Gastroesophageal sphincter (tissue), 4 donors: ENCODE data around the gene NOS1AP. TPM values are rescaled to one million over a fixed set of nuclear protein-coding genes. Genes with fewer than 3 reads are reported as not detected.

Experiments
- ATAC-seq: fragments of 150-250 bp; one replicate; pipeline ENCODE4 v1.9.1; 2016; ENCODE audit warnings: mild to moderate bottlenecking, moderate library complexity
- H3K27ac ChIP-seq, 4 donors: fragments of 200-600 bp; sonication (generic) in 3 of 4; 1 replicate in 3 of 4; 2 replicates in 1 of 4; pipeline ENCODE4 v1.5.1; 2016 to 2019
- H3K27me3 ChIP-seq: fragments of 200-600 bp; sonication (generic); one replicate; pipeline ENCODE4 v1.5.1; 2019
- H3K36me3 ChIP-seq, 2 donors: fragments of 200-600 bp; sonication (generic); one replicate each; pipeline ENCODE4 v1.5.1; 2019; ENCODE audit warnings: control low read depth in 1 of 2
- H3K4me1 ChIP-seq, 3 donors: fragments of 200-600 bp; sonication (generic); 1 replicate in 2 of 3; 2 replicates in 1 of 3; pipeline ENCODE4 v1.5.1; 2016 to 2019; ENCODE audit warnings: control low read depth in 2 of 3
- H3K4me3 ChIP-seq, 2 donors: fragments of 200-600 bp; sonication (generic); one replicate each; pipeline ENCODE4 v1.5.1; 2019; ENCODE audit warnings: mild to moderate bottlenecking in 1 of 2, moderate library complexity in 1 of 2
- H3K9me3 ChIP-seq, 3 donors: fragments of 200-600 bp; sonication (generic); one replicate each; pipeline ENCODE4 v1.5.1; 2017 to 2019; ENCODE audit warnings: control low read depth in 2 of 3
- CTCF ChIP-seq, 4 experiments: fragments of 200-600 bp in 2 of 4; fragments of 450-650 bp in 2 of 4; sonication (generic) in 1 of 4; IDR thresholded peaks; one replicate each; pipeline ENCODE4 v1.5.1; 2017 to 2019; ENCODE audit warnings: antibody characterized with exemption in 4 of 4, mild to moderate bottlenecking in 2 of 4, moderate library complexity in 2 of 4
- EP300 ChIP-seq: sonication (generic); formaldehyde crosslinking; IDR thresholded peaks from one replicate; pipeline ENCODE4 v1.6.1; 2017; ENCODE audit warnings: antibody characterized with exemption, mild to moderate bottlenecking
- POLR2A ChIP-seq, 2 donors: fragments of 450-650 bp; IDR thresholded peaks; one replicate each; pipeline ENCODE4 v1.6.1; 2017; ENCODE audit warnings: antibody characterized with exemption in 2 of 2, mild to moderate bottlenecking in 2 of 2, moderate library complexity in 1 of 2
- POLR2AphosphoS5 ChIP-seq: sonication (generic); formaldehyde crosslinking; IDR thresholded peaks from one replicate; pipeline ENCODE4 v1.6.1; 2017; ENCODE audit warnings: antibody characterized with exemption
- whole genome bisulfite sequencing, 2 donors: methylation state at CpG; one replicate each; pipeline ENCODE4 v1.1.5; 2018; ENCODE audit warnings: low coverage in 1 of 2; 5-methylcytosine and 5-hydroxymethylcytosine counted together
- total RNA-seq, 4 donors: library from RNA; depleted of rRNA; stranded (reverse); fragments of >200 nt; gene quantifications; one replicate each; pipeline ENCODE4 v1.1.0, GENCODE V29; 2016

Gene NOS1AP
- total RNA-seq, 4 donors from 2014 or later = 3.5 to 7.8 (median 4.1) TPM

GRCh38 chr1:162083273-162083672 is 13.8 kb downstream of the NOS1AP start:
- H3K4me1 ChIP-seq = peaks cover 0 to 26% (median 0%) of the 10 kb centered on the region in 3 donors
- no peak for TF ChIP-seq POLR2A (IDR thresholded peaks at IDR 0.05)
- no peak for TF ChIP-seq EP300
- no peak for TF ChIP-seq POLR2AphosphoS5
- TF ChIP-seq CTCF (IDR thresholded peaks at IDR 0.05) = no peak
- no peak overlapping the region for H3K4me3 ChIP-seq
- H3K27ac ChIP-seq = no peak overlapping the region
- no peaks in the 10 kb centered on the region for H3K9me3 ChIP-seq
- no peaks in the 10 kb centered on the region for H3K27me3 ChIP-seq
- ATAC-seq = no peak
- no peaks in the 10 kb centered on the region for H3K36me3 ChIP-seq
- 96 to 100% methylated on average over 2 of the region's 2 CpGs for WGBS, 2 donors

- H3K27ac ChIP-seq = no peak overlapping the region
- no peaks in the 10 kb centered on the region for H3K36me3 ChIP-seq
- H3K4me1 ChIP-seq = peaks cover 0 to 6% (median 0%) of the 10 kb centered on the region in 3 donors
- no peak overlapping the region for H3K4me3 ChIP-seq
- TF ChIP-seq CTCF (IDR thresholded peaks at IDR 0.05) (no peak), POLR2A (IDR thresholded peaks at IDR 0.05) (no peak), POLR2AphosphoS5 (no peak), EP300 (no peak)
- no peak for ATAC-seq
- no peaks in the 10 kb centered on the region for H3K27me3 ChIP-seq
- WGBS, 2 donors = 82 to 100% methylated on average over 2 to 3 of the region's 3 CpGs
- no peaks in the 10 kb centered on the region for H3K9me3 ChIP-seq
Observed at GRCh38 chr1:162085991-162086390, 16.5 kb downstream of the NOS1AP start.

GRCh38 chr1:162087111-162087510 is 17.6 kb downstream of the NOS1AP start:
- Histone ChIP-seq H3K4me1 (peaks cover 0 to 4% (median 0%) of the 10 kb centered on the region in 3 donors), H3K9me3 (no peaks in the 10 kb centered on the region), H3K27ac (no peak overlapping the region), H3K36me3 (no peaks in the 10 kb centered on the region), H3K27me3 (no peaks in the 10 kb centered on the region), H3K4me3 (no peak overlapping the region)
- no peak for ATAC-seq
- TF ChIP-seq POLR2AphosphoS5 (no peak), EP300 (no peak), CTCF (IDR thresholded peaks at IDR 0.05) (no peak), POLR2A (IDR thresholded peaks at IDR 0.05) (no peak)
- WGBS, 2 donors = 71 to 100% methylated on average over 1 of the region's 1 CpG

- peaks cover 0 to 9% (median 0%) of the 10 kb centered on the region in 3 donors for H3K4me1 ChIP-seq
- H3K4me3 ChIP-seq = no peak overlapping the region
- WGBS, 2 donors = 94% methylated on average over 1 of the region's 1 CpG; no CpG with 5 or more reads in 1 of the 2 donors
- no peaks in the 10 kb centered on the region for H3K9me3 ChIP-seq
- no peak overlapping the region for H3K27ac ChIP-seq
- no peak for ATAC-seq
- TF ChIP-seq EP300 (no peak), POLR2A (IDR thresholded peaks at IDR 0.05) (no peak), POLR2AphosphoS5 (no peak)
- no peaks in the 10 kb centered on the region for H3K36me3 ChIP-seq
- H3K27me3 ChIP-seq = no peaks in the 10 kb centered on the region
Observed at GRCh38 chr1:162087574-162087973, 18.1 kb downstream of the NOS1AP start.

- H3K4me1 ChIP-seq = peaks cover 0 to 10% (median 0%) of the 10 kb centered on the region in 3 donors
- no peaks in the 10 kb centered on the region for H3K36me3 ChIP-seq
- 51 to 83% methylated on average over 2 to 4 of the region's 5 CpGs for WGBS, 2 donors
- H3K9me3 ChIP-seq = no peaks in the 10 kb centered on the region
- H3K27ac ChIP-seq = no peak overlapping the region
- TF ChIP-seq POLR2AphosphoS5 (no peak), POLR2A (IDR thresholded peaks at IDR 0.05) (no peak), EP300 (no peak), CTCF (IDR thresholded peaks at IDR 0.05) (no peak)
- H3K27me3 ChIP-seq = no peaks in the 10 kb centered on the region
- no peak for ATAC-seq
- H3K4me3 ChIP-seq = no peak overlapping the region
Observed at GRCh38 chr1:162088281-162088969, 18.9 kb downstream of the NOS1AP start.
